HepG2 (cell line): ENCODE measurements around the gene CTXN1. TPM values are rescaled to one million over a fixed set of nuclear protein-coding genes. Genes with fewer than 3 reads are reported as not detected.

Experiments
- ARID2 ChIP-seq: sonication (generic); formaldehyde crosslinking; IDR thresholded peaks from 2 replicates; pipeline ENCODE4 v1.8.1; 2022; ENCODE audit warnings: mild to moderate bottlenecking, missing genetic modification reagents, borderline replicate concordance
- CCDC6 ChIP-seq: sonication (generic); formaldehyde crosslinking; IDR thresholded peaks from 2 replicates; pipeline ENCODE4 v1.8.1; 2022; ENCODE audit warnings: mild to moderate bottlenecking, missing genetic modification reagents, moderate library complexity
- E2F5 ChIP-seq: sonication (generic); formaldehyde crosslinking; conservative IDR thresholded peaks from 2 replicates; pipeline ENCODE4 v1.4.0; 2020; ENCODE audit warnings: missing genetic modification reagents
- ETV6 ChIP-seq: sonication (generic); formaldehyde crosslinking; conservative IDR thresholded peaks from 2 replicates; pipeline ENCODE4 v1.4.0; 2020; ENCODE audit warnings: missing genetic modification reagents
- FOXP1 ChIP-seq, 2 experiments: fragments of 450-650 bp in 1 of 2; IDR thresholded peaks; 2 replicates each; pipeline ENCODE4 v1.6.1; 2017 to 2018; ENCODE audit warnings: antibody characterized with exemption in 1 of 2
- GPBP1L1 ChIP-seq: sonication (generic); formaldehyde crosslinking; IDR thresholded peaks from 2 replicates; pipeline ENCODE4 v1.5.0; 2020; ENCODE audit warnings: mild to moderate bottlenecking, missing genetic modification reagents
- IRF2 ChIP-seq: IDR thresholded peaks from 2 replicates; pipeline ENCODE4 v1.6.1; 2018; ENCODE audit warnings: missing genetic modification reagents, missing compliant biosample characterization
- KLF13 ChIP-seq: sonication (generic); formaldehyde crosslinking; IDR thresholded peaks from 2 replicates; pipeline ENCODE4 v1.4.0; 2020; ENCODE audit warnings: mild to moderate bottlenecking, missing genetic modification reagents
- RXRA ChIP-seq: sonication (generic); formaldehyde crosslinking; IDR thresholded peaks from 2 replicates; pipeline ENCODE4 v1.5.1; 2020; ENCODE audit warnings: missing genetic modification reagents
- SIN3A ChIP-seq: IDR thresholded peaks from 2 replicates; pipeline ENCODE4 v1.6.1; 2011; ENCODE audit warnings: low read depth, mild to moderate bottlenecking, control low read depth, low read length, borderline replicate concordance
- SMC3 ChIP-seq: IDR thresholded peaks from 2 replicates; pipeline ENCODE4 v1.6.1; 2011; ENCODE audit warnings: low read length, improper control_type of control experiment
- SPEN ChIP-seq: sonication (generic); formaldehyde crosslinking; IDR thresholded peaks from 2 replicates; pipeline ENCODE4 v1.5.1; 2020; ENCODE audit warnings: low read depth, mild to moderate bottlenecking, missing genetic modification reagents
- STAT6 ChIP-seq: sonication (generic); formaldehyde crosslinking; IDR thresholded peaks from 2 replicates; pipeline ENCODE4 v1.4.0; 2020; ENCODE audit warnings: missing genetic modification reagents, mild to moderate bottlenecking, borderline replicate concordance
- TARDBP ChIP-seq: sonication (generic); formaldehyde crosslinking; IDR thresholded peaks from 2 replicates; pipeline ENCODE4 v1.8.0; 2022; ENCODE audit warnings: mild to moderate bottlenecking, missing genetic modification reagents
- TBL1XR1 ChIP-seq: fragments of 150-350 bp; IDR thresholded peaks from 2 replicates; pipeline ENCODE4 v1.6.1; 2014; ENCODE audit warnings: borderline replicate concordance, low read length; ENCODE audit not compliant: partially characterized antibody
- THAP11 ChIP-seq: IDR thresholded peaks from 2 replicates; pipeline ENCODE4 v1.6.1; 2016; ENCODE audit warnings: missing biosample characterization, missing genetic modification reagents
- ZFP1 ChIP-seq: IDR thresholded peaks from 2 replicates; pipeline ENCODE4 v1.6.1; 2016
- ZMYM3 ChIP-seq: sonication (generic); formaldehyde crosslinking; IDR thresholded peaks from 2 replicates; pipeline ENCODE4 v1.5.1; 2020; ENCODE audit warnings: mild to moderate bottlenecking, missing genetic modification reagents
- ZNF446 ChIP-seq: sonication (generic); formaldehyde crosslinking; IDR thresholded peaks from 2 replicates; pipeline ENCODE4 v1.5.0; 2020; ENCODE audit warnings: mild to moderate bottlenecking, missing genetic modification reagents
- ZNF607 ChIP-seq: sonication (generic); formaldehyde crosslinking; IDR thresholded peaks from 2 replicates; pipeline ENCODE4 v1.5.1; 2020; ENCODE audit warnings: missing genetic modification reagents, mild to moderate bottlenecking, borderline replicate concordance
- ZNF891 ChIP-seq: sonication (generic); formaldehyde crosslinking; IDR thresholded peaks from 2 replicates; pipeline ENCODE4 v1.5.0; 2020; ENCODE audit warnings: mild to moderate bottlenecking, missing genetic modification reagents
- polyA plus RNA-seq, 8 experiments: library from polyadenylated mRNA; depleted of rRNA in 3 of 8; stranded (reverse) in 7 of 8; unstranded in 1 of 8; fragments of >200 nt; fragmentation: Illumina TruSeq in 4 of 8; extraction: Trizol in 4 of 8; gene quantifications; 2 replicates each; pipeline versions ENCODE4 v1.2.1 to v1.2.3, GENCODE V29; 2011 to 2016; ENCODE audit warnings: low read depth in 4 of 8, missing spikeins in 1 of 8, mixed read lengths in 1 of 8; ENCODE audit not compliant: insufficient read depth in 1 of 8
- total RNA-seq, 5 experiments: library from RNA; depleted of rRNA; stranded (reverse); fragments of >200 nt; fragmentation: Illumina TruSeq; extraction: Trizol; gene quantifications; 2 replicates each; pipeline ENCODE4 v1.2.3, GENCODE V29; 2016; ENCODE audit warnings: low read depth in 1 of 5

Gene CTXN1
- total and polyA plus RNA-seq, 2 of the 13 experiments (the other 11 are each of a cell fraction or from before 2014, with no cell fraction given) = 0.11 TPM; not detected in 1

GRCh38 chr19:7888145-7888825, 37.6 kb downstream of the CTXN1 start, which contains the start of gene LRRC8E (continued):
- TF ChIP-seq STAT6 (peak; percentile 59; the same call in 1 of the 2 replicates), GPBP1L1 (CRISPR knock-in tag) (no peak), SIN3A (no peak), CCDC6 (CRISPR knock-in tag) (no peak), ZFP1 (CRISPR knock-in tag) (no peak), SMC3 (no peak), RXRA (CRISPR knock-in tag) (peak; percentile 30; the same call in 1 of the 2 replicates), ZNF891 (CRISPR knock-in tag) (no peak), KLF13 (CRISPR knock-in tag) (no peak), FOXP1 (IDR thresholded peaks at IDR 0.05) (no peak), FOXP1 (CRISPR knock-in tag; IDR thresholded peaks at IDR 0.05) (no peak), TBL1XR1 (no peak), ETV6 (CRISPR knock-in tag) (0 out of 2 replicates have a peak, but pooled peaks have one; percentile 26), ZNF607 (peak; percentile 55; the same call in 1 of the 2 replicates), THAP11 (CRISPR knock-in tag) (0 out of 2 replicates have a peak, but pooled peaks have one; percentile 21), IRF2 (CRISPR knock-in tag) (peak; percentile 52; the same call in 1 of the 2 replicates), TARDBP (no peak), E2F5 (CRISPR knock-in tag) (no peak), ZMYM3 (CRISPR knock-in tag) (no peak), ZNF446 (CRISPR knock-in tag) (peak; percentile 45; the same call in 1 of the 2 replicates), SPEN (CRISPR knock-in tag) (peak; percentile 75), ARID2 (no peak)
